C4-2B (cell line): Measurements from ENCODE around the gene SARS2.

Experiments used
- H3K27ac ChIP-seq: fragments of 450-650 bp; 2 replicates; pipeline ENCODE4 v1.5.1; 2017
- ZFX ChIP-seq: fragments of 450-650 bp; IDR thresholded peaks from 2 replicates; pipeline ENCODE4 v1.6.1; 2017
- TF ChIP-seq, protein P1 (sequence below): fragments of 450-650 bp; conservative IDR thresholded peaks from 2 replicates; pipeline ENCODE4 v1.5.1; 2017; ENCODE audit warnings: mild to moderate bottlenecking

The SARS2 gene

DNA sequence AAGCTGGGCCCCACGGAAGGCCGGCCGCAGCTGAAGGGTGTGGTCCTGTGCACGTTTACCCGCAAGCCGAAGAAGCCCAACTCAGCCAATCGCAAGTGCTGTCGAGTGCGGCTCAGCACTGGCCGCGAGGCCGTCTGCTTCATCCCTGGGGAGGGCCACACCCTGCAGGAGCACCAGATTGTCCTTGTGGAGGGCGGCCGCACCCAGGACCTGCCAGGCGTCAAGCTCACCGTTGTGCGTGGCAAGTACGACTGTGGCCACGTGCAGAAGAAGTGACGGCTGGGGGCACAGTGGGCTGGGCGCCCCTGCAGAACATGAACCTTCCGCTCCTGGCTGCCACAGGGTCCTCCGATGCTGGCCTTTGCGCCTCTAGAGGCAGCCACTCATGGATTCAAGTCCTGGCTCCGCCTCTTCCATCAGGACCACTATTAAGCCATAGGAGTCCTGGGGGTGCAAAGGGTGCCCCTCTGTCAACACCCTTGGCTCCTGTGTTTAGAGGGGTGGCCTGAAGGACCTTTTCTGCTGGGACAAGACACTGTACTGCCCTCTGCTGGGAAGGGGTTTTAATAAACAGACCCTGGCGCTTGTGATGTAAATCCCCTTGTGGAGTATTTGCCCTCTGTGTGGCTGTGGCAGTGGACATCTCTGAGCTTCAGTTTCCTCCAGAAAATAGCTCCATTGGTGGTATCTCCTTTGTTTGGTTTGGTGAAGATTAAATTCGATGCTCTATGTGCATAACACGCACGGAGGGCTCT lies 2.0 kb upstream of the SARS2 start:
- no peak for TF ChIP-seq ZFX
- TF ChIP-seq, protein P1, sequence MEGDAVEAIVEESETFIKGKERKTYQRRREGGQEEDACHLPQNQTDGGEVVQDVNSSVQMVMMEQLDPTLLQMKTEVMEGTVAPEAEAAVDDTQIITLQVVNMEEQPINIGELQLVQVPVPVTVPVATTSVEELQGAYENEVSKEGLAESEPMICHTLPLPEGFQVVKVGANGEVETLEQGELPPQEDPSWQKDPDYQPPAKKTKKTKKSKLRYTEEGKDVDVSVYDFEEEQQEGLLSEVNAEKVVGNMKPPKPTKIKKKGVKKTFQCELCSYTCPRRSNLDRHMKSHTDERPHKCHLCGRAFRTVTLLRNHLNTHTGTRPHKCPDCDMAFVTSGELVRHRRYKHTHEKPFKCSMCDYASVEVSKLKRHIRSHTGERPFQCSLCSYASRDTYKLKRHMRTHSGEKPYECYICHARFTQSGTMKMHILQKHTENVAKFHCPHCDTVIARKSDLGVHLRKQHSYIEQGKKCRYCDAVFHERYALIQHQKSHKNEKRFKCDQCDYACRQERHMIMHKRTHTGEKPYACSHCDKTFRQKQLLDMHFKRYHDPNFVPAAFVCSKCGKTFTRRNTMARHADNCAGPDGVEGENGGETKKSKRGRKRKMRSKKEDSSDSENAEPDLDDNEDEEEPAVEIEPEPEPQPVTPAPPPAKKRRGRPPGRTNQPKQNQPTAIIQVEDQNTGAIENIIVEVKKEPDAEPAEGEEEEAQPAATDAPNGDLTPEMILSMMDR, result peak; percentile 50
- no peak overlapping the region for H3K27ac ChIP-seq

- H3K27ac ChIP-seq, result peak overlapping the region; percentile 82
- TF ChIP-seq, protein P1, result no peak
- no peak for TF ChIP-seq ZFX
Measured at GRCh38 chr19:38931521-38931793, 894 bp upstream of the SARS2 start.

GRCh38 chr19:38930776-38931520 lies 385 bp upstream of the SARS2 start, which contains the start of gene MRPS12:
TSS of gene MRPS12 (plus strand) at chr19:38930944. CDS start at chr19:38931295, 351 bp downstream.
- TF ChIP-seq ZFX, result peak; percentile 73; the same call in 1 of the 2 replicates
- TF ChIP-seq, protein P1, result no peak
- H3K27ac ChIP-seq, result peak within 1 kb of the TSS; percentile 82

DNA sequence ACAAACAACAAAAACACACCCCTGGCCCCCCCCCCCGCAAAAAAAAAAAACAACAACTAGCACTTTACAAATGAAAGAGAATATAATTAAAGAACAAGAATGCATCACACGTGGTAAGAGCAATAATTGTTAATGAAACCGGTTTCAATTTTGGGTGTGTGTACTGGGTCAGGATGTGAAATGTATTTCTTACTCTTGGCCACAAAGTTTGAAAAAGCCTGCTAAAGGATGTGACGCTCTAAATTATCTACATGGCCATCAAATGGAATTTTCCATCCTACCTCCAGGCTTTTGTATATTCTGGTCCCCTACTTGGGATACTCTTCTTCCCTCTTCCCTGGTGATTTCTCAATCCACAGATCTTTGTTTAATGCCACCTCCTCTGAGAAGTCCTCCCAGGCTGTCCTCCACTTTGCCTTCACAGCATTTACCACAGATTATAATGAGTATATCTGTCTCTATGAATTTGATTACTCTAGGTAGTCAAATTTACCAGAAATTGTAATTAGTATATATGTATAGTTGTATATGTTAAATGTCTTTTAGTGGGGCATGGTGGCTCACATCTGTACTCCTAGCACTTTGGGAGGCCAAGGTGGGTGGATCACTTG lies 2.1 kb downstream of the SARS2 start:
- TF ChIP-seq, protein P1, result no peak
- no peak for TF ChIP-seq ZFX
- H3K27ac ChIP-seq, result no peak overlapping the region

DNA sequence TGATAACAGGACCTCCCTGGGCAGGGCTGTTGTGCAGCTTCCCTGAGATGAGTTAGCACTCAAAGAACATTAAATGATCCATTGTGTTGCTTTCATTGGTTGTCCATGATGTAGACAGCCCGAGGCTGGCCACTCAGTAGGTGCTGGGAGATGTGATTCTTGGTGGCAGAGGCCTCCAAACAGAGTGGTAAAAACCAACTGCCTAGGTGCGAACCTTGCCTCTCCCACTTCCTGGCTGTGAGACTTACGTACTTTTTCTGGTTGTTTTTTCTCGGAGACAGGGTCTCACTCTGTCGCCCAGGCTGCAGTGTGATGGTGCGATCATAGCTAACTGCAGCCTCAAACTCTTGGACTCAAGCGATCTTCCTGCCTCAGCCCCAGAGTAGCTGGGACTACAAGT lies 6.2 kb downstream of the SARS2 start:
- H3K27ac ChIP-seq, result no peak overlapping the region
- no peak for TF ChIP-seq ZFX
- TF ChIP-seq, protein P1, result no peak

GRCh38 chr19:38922482-38922881 lies 8.1 kb downstream of the SARS2 start:
- TF ChIP-seq, protein P1, result no peak
- no peak for TF ChIP-seq ZFX
- no peak overlapping the region for H3K27ac ChIP-seq
